ENCODE results near the gene CASP8. TPM values are rescaled to one million over a fixed set of nuclear protein-coding genes. Genes with fewer than 3 reads are reported as not detected.

The CASP8 gene
- total and polyA plus RNA-seq, 2 of the 13 experiments (the other 11 are each of a cell fraction or from before 2014, with no cell fraction given): 25.0 to 52.8 TPM

DNA sequence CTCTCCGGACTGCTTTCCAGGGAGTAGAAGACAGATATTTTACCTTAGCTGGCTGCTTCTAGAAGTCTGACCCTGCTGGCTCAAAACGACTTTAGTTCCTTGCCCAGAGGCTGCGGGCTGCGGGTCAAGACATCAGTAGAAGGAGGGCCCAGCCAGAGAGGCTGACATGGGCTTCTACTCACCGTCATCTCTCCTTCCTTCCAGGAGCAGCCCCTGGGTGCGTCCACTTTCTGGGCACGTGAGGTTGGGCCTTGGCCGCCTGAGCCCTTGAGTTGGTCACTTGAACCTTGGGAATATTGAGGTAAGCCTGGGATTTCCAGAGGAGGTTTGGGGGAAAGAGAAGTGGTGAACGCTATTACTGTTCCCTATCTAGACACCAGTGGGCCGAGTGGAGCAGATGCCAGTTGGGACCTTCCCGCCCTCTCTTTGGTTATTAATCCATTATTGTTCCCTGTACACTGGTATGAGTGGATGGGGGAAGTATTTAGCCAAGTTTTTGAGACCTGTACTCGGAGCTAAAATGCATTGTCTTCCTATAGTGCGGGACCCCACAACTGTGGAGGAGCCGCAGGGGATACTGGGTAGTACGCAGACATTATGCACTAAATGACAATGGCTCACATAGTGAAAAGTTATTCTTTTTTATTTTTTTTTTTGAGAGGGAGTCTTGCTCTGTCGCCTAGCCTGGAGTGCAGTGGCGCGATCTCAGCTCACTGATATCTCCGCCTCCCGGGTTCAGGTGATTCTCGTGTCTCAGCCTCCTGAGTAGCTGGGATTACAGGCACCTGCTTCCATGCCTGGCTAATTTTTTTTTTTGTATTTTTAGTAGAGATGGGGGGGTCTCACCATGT, 26.3 kb upstream of the CASP8 start (continued):
- TF ChIP-seq ZBTB21 (CRISPR knock-in tag; IDR thresholded peaks at IDR 0.05) (no peak), ATF6 (CRISPR knock-in tag; conservative IDR thresholded peaks at IDR 0.05) (no peak), KDM6A (CRISPR knock-in tag; IDR thresholded peaks at IDR 0.05; ENCODE audit: low read depth) (no peak), HMGXB3 (CRISPR knock-in tag; IDR thresholded peaks at IDR 0.05; ENCODE audit: borderline replicate concordance) (no peak)
- TF ChIP-seq, protein P1, sequence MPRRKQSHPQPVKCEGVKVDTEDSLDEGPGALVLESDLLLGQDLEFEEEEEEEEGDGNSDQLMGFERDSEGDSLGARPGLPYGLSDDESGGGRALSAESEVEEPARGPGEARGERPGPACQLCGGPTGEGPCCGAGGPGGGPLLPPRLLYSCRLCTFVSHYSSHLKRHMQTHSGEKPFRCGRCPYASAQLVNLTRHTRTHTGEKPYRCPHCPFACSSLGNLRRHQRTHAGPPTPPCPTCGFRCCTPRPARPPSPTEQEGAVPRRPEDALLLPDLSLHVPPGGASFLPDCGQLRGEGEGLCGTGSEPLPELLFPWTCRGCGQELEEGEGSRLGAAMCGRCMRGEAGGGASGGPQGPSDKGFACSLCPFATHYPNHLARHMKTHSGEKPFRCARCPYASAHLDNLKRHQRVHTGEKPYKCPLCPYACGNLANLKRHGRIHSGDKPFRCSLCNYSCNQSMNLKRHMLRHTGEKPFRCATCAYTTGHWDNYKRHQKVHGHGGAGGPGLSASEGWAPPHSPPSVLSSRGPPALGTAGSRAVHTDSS (CRISPR knock-in tag; conservative IDR thresholded peaks at IDR 0.05): no peak
- TF ChIP-seq, protein P2, sequence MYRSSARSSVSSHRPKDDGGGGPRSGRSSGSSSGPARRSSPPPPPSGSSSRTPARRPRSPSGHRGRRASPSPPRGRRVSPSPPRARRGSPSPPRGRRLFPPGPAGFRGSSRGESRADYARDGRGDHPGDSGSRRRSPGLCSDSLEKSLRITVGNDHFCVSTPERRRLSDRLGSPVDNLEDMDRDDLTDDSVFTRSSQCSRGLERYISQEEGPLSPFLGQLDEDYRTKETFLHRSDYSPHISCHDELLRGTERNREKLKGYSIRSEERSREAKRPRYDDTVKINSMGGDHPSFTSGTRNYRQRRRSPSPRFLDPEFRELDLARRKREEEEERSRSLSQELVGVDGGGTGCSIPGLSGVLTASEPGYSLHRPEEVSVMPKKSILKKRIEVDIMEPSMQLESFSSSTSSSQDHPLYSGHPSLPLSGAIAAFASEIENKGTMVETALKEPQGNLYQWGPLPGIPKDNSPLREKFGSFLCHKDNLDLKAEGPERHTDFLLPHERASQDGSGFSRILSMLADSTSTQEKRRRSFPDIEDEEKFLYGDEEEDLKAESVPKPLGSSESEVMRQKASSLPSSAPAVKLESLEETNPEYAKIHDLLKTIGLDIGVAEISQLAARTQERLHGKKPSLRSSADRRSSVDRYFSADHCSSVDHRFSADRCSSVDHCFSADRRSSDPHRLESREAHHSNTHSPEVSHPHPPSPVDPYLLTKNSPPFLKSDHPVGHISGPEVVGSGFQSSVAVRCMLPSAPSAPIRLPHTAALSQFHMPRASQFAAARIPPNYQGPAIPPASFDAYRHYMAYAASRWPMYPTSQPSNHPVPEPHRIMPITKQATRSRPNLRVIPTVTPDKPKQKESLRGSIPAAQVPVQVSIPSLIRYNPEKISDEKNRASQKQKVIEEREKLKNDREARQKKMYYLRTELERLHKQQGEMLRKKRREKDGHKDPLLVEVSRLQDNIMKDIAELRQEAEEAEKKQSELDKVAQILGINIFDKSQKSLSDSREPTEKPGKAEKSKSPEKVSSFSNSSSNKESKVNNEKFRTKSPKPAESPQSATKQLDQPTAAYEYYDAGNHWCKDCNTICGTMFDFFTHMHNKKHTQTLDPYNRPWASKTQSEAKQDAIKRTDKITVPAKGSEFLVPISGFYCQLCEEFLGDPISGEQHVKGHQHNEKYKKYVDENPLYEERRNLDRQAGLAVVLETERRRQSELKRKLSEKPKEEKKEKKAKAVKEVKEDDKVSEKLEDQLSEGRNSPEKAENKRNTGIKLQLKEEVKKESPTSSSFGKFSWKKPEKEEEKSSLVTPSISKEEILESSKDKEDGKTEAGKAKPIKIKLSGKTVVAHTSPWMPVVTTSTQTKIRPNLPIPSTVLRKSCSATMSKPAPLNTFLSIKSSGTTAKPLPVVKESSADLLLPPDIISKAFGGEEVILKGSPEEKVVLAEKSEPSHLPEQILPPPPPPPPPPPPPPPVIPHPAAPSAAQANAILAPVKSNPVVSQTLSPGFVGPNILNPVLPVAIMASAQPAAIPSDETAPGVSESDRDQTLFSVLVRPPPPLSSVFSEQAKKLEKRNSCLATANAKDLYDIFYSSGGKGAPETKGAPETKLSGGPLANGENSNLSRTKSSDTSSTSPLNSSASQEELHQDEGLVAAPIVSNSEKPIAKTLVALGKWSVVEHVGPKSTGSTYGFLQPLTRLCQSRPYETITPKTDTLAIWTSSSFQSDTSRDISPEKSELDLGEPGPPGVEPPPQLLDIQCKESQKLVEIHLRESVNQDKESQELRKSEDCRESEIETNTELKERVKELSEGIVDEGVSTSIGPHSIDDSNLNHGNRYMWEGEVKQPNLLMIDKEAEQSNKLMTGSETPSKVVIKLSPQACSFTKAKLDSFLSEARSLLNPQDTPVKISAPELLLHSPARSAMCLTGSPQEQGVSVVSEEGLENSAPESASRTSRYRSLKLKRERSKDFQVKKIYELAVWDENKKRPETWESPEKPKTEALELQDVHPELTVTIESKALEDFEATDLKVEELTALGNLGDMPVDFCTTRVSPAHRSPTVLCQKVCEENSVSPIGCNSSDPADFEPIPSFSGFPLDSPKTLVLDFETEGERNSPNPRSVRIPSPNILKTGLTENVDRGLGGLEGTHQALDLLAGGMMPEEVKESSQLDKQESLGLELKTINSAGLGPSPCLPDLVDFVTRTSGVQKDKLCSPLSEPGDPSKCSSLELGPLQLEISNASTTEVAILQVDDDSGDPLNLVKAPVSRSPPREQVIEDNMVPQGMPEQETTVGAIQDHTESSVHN (CRISPR knock-in tag; IDR thresholded peaks at IDR 0.05): no peak
- TF ChIP-seq, protein P3, sequence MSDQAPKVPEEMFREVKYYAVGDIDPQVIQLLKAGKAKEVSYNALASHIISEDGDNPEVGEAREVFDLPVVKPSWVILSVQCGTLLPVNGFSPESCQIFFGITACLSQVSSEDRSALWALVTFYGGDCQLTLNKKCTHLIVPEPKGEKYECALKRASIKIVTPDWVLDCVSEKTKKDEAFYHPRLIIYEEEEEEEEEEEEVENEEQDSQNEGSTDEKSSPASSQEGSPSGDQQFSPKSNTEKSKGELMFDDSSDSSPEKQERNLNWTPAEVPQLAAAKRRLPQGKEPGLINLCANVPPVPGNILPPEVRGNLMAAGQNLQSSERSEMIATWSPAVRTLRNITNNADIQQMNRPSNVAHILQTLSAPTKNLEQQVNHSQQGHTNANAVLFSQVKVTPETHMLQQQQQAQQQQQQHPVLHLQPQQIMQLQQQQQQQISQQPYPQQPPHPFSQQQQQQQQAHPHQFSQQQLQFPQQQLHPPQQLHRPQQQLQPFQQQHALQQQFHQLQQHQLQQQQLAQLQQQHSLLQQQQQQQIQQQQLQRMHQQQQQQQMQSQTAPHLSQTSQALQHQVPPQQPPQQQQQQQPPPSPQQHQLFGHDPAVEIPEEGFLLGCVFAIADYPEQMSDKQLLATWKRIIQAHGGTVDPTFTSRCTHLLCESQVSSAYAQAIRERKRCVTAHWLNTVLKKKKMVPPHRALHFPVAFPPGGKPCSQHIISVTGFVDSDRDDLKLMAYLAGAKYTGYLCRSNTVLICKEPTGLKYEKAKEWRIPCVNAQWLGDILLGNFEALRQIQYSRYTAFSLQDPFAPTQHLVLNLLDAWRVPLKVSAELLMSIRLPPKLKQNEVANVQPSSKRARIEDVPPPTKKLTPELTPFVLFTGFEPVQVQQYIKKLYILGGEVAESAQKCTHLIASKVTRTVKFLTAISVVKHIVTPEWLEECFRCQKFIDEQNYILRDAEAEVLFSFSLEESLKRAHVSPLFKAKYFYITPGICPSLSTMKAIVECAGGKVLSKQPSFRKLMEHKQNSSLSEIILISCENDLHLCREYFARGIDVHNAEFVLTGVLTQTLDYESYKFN (CRISPR knock-in tag; conservative IDR thresholded peaks at IDR 0.05): no peak

All from HepG2 (cell line).